Stimulated activated CD4-positive, alpha-beta T cell treated with anti-CD3 and anti-CD28 coated beads, Interleukin-12 subunit alpha, Interleukin-12 subunit beta, amount 100 ng/mL, for 48 hours (primary cell): ENCODE results near the gene HECA.

Source experiments
- DNase-seq, 3 donors: peaks; one replicate each; pipeline ENCODE4 v3.0.0-alpha.2; 2020; ENCODE audit warnings: low read depth in 2 of 3, low spot score in 1 of 3

Gene HECA

GRCh38 chr6:139159016-139159415 lies 24.1 kb downstream of the HECA start:
- no peak for DNase-seq

GRCh38 chr6:139161169-139161568 lies 26.3 kb downstream of the HECA start:
- DNase-seq = no peak

- peak; percentile 52 to 73 (median 63) for DNase-seq
Measured at GRCh38 chr6:139161817-139162284, 27.0 kb downstream of the HECA start.

GRCh38 chr6:139164001-139164400 lies 29.1 kb downstream of the HECA start:
- DNase-seq = peak in 1 of 3 donors; percentile 46

GRCh38 chr6:139165324-139165723 lies 30.4 kb downstream of the HECA start:
- DNase-seq = no peak

- no peak for DNase-seq
Measured at GRCh38 chr6:139166238-139166955, 31.5 kb downstream of the HECA start.

- DNase-seq = no peak
Measured at GRCh38 chr6:139166956-139167313, 32.1 kb downstream of the HECA start.

- DNase-seq = no peak
Measured at GRCh38 chr6:139172151-139172550, 37.3 kb downstream of the HECA start.

GRCh38 chr6:139172567-139172966 lies 37.7 kb downstream of the HECA start:
- DNase-seq = no peak

GRCh38 chr6:139173172-139173571 lies 38.3 kb downstream of the HECA start:
- no peak for DNase-seq

- DNase-seq = no peak
Measured at GRCh38 chr6:139173822-139174221, 38.9 kb downstream of the HECA start.

- DNase-seq = no peak
Measured at GRCh38 chr6:139174961-139175360, 40.1 kb downstream of the HECA start.

- DNase-seq = no peak
Measured at GRCh38 chr6:139175389-139175948, 40.6 kb downstream of the HECA start.

- DNase-seq = no peak
Measured at GRCh38 chr6:139181236-139181635, 46.4 kb downstream of the HECA start.

GRCh38 chr6:139184047-139184446 lies 49.2 kb downstream of the HECA start:
- no peak for DNase-seq

GRCh38 chr6:139184459-139184858 lies 49.6 kb downstream of the HECA start:
- no peak for DNase-seq

GRCh38 chr6:139186242-139186641 lies 51.4 kb downstream of the HECA start:
- DNase-seq = no peak

- DNase-seq = no peak
Measured at GRCh38 chr6:139186692-139187091, 51.8 kb downstream of the HECA start.

- DNase-seq = no peak
Measured at GRCh38 chr6:139187489-139187888, 52.6 kb downstream of the HECA start.

GRCh38 chr6:139189665-139190064 lies 54.8 kb downstream of the HECA start:
- no peak for DNase-seq

GRCh38 chr6:139194740-139195139 lies 59.9 kb downstream of the HECA start:
- DNase-seq = no peak

GRCh38 chr6:139198529-139199288 lies 63.8 kb downstream of the HECA start:
- DNase-seq = no peak
